ENCODE results near the gene RCN2.

- TF ChIP-seq TAF1 (IDR thresholded peaks at IDR 0.05; ENCODE audit: low read depth) (no peak), CREB1 (IDR thresholded peaks at IDR 0.05; ENCODE audit: low read depth) (no peak), REST (IDR thresholded peaks at IDR 0.05; ENCODE audit: low read depth) (no peak)
These were observed 32.6 kb downstream of the RCN2 start for GRCh38 chr15:76964157-76964556.

Data from Ishikawa (cell line).